ENCODE data around the gene MAST1.
A peak's percentile ranks its signal among the peaks of the same experiment; 100 is the strongest.

Gene MAST1

GRCh38 chr19:12881172-12881808, 43.0 kb downstream of the MAST1 start, which contains the start of gene DNASE2 (continued):
- TF ChIP-seq KLF10 (tag by site-specific recombination; IDR thresholded peaks at IDR 0.05) (peak; percentile 69), ZFHX2 (tag by site-specific recombination; conservative IDR thresholded peaks at IDR 0.05) (peak; percentile 72), ZNF701 (tag by site-specific recombination; IDR thresholded peaks at IDR 0.05) (no peak), ZNF473 (tag by site-specific recombination; IDR thresholded peaks at IDR 0.05) (no peak), GLIS1 (tag by site-specific recombination; IDR thresholded peaks at IDR 0.05) (peak; percentile 96), ZBTB8A (tag by site-specific recombination; IDR thresholded peaks at IDR 0.05) (peak; percentile 81), HIC1 (tag by site-specific recombination; IDR thresholded peaks at IDR 0.05) (peak; percentile 94), ZBTB26 (tag by site-specific recombination; optimal IDR thresholded peaks at IDR 0.05) (peak; percentile 49), ZNF266 (tag by site-specific recombination; IDR thresholded peaks at IDR 0.05; ENCODE audit: low read depth) (no peak), ZNF610 (tag by site-specific recombination; IDR thresholded peaks at IDR 0.05; ENCODE audit: borderline replicate concordance) (peak; percentile 16; the same call in 1 of the 2 replicates), SP3 (tag by site-specific recombination; IDR thresholded peaks at IDR 0.05) (peak; percentile 73), ZEB2 (tag by site-specific recombination; IDR thresholded peaks at IDR 0.05) (peak; percentile 90), ZBTB17 (tag by site-specific recombination; IDR thresholded peaks at IDR 0.05) (0 out of 2 replicates have a peak, but pooled peaks have one; percentile 64), ZBTB48 (tag by site-specific recombination; IDR thresholded peaks at IDR 0.05) (peak; percentile 27; the same call in 1 of the 2 replicates), ZNF335 (tag by site-specific recombination; conservative IDR thresholded peaks at IDR 0.05) (peak; percentile 94), ZSCAN23 (tag by site-specific recombination; IDR thresholded peaks at IDR 0.05) (no peak), ZNF366 (tag by site-specific recombination; conservative IDR thresholded peaks at IDR 0.05) (0 out of 2 replicates have a peak, but pooled peaks have one; percentile 35), ZNF416 (tag by site-specific recombination; IDR thresholded peaks at IDR 0.05) (no peak), ZSCAN5A (tag by site-specific recombination; IDR thresholded peaks at IDR 0.05) (0 out of 2 replicates have a peak, but pooled peaks have one; percentile 16), ZBTB49 (tag by site-specific recombination; IDR thresholded peaks at IDR 0.05; ENCODE audit: low read depth) (no peak), ZNF660 (tag by site-specific recombination; IDR thresholded peaks at IDR 0.05) (peak; percentile 80), OSR2 (tag by site-specific recombination; IDR thresholded peaks at IDR 0.05) (peak; percentile 34), ZBTB11 (tag by site-specific recombination; conservative IDR thresholded peaks at IDR 0.05; ENCODE audit: low read depth) (0 out of 2 replicates have a peak, but pooled peaks have one; percentile 29)
- TF ChIP-seq, protein P1, sequence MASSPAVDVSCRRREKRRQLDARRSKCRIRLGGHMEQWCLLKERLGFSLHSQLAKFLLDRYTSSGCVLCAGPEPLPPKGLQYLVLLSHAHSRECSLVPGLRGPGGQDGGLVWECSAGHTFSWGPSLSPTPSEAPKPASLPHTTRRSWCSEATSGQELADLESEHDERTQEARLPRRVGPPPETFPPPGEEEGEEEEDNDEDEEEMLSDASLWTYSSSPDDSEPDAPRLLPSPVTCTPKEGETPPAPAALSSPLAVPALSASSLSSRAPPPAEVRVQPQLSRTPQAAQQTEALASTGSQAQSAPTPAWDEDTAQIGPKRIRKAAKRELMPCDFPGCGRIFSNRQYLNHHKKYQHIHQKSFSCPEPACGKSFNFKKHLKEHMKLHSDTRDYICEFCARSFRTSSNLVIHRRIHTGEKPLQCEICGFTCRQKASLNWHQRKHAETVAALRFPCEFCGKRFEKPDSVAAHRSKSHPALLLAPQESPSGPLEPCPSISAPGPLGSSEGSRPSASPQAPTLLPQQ (tag by site-specific recombination; IDR thresholded peaks at IDR 0.05) = peak; percentile 68
- TF ChIP-seq, protein P2, sequence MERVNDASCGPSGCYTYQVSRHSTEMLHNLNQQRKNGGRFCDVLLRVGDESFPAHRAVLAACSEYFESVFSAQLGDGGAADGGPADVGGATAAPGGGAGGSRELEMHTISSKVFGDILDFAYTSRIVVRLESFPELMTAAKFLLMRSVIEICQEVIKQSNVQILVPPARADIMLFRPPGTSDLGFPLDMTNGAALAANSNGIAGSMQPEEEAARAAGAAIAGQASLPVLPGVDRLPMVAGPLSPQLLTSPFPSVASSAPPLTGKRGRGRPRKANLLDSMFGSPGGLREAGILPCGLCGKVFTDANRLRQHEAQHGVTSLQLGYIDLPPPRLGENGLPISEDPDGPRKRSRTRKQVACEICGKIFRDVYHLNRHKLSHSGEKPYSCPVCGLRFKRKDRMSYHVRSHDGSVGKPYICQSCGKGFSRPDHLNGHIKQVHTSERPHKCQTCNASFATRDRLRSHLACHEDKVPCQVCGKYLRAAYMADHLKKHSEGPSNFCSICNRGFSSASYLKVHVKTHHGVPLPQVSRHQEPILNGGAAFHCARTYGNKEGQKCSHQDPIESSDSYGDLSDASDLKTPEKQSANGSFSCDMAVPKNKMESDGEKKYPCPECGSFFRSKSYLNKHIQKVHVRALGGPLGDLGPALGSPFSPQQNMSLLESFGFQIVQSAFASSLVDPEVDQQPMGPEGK (tag by site-specific recombination; IDR thresholded peaks at IDR 0.05) = 0 out of 2 replicates have a peak, but pooled peaks have one; percentile 45
